BLaER1 treated with 17β-estradiol and CSF1 and Interleukin-3, amounts not matched to agents 10 nM and 100 nM (cell line): ENCODE results near the gene PIP5K1B.

Source experiments
- H3K27ac ChIP-seq, 11 experiments: shearing (Covaris generic); formaldehyde crosslinking; 2 replicates each; pipeline ENCODE4 v1.8.1; 2022
- H3K27me3 ChIP-seq, 11 experiments: shearing (Covaris generic); formaldehyde crosslinking; 2 replicates each; pipeline ENCODE4 v1.8.1; 2022
- H3K36me3 ChIP-seq, 11 experiments: shearing (Covaris generic); formaldehyde crosslinking; 2 replicates each; pipeline ENCODE4 v1.8.1; 2022
- H3K4me1 ChIP-seq, 10 experiments: shearing (Covaris generic); formaldehyde crosslinking; 2 replicates each; pipeline ENCODE4 v1.8.1; 2022
- H3K4me2 ChIP-seq, 11 experiments: shearing (Covaris generic); formaldehyde crosslinking; 2 replicates each; pipeline ENCODE4 v1.8.1; 2022
- H3K4me3 ChIP-seq, 10 experiments: shearing (Covaris generic); formaldehyde crosslinking; 2 replicates each; pipeline ENCODE4 v1.8.1; 2022
- H3K9ac ChIP-seq, 11 experiments: shearing (Covaris generic); formaldehyde crosslinking; 2 replicates each; pipeline ENCODE4 v1.8.1; 2022
- H3K9me3 ChIP-seq, 11 experiments: shearing (Covaris generic); formaldehyde crosslinking; replicated peaks in 1 of 11; 2 replicates each; pipeline ENCODE4 v1.8.1; 2022
- H4K20me1 ChIP-seq, 11 experiments: shearing (Covaris generic); formaldehyde crosslinking; 2 replicates each; pipeline ENCODE4 v1.8.1; 2022
- Cebpa-rat ChIP-seq, 11 experiments: shearing (Covaris generic); IDR thresholded peaks; 2 replicates each; pipeline ENCODE4 v1.8.1; 2022

The PIP5K1B gene

GRCh38 chr9:68705531-68706362 lies 707 bp downstream of the PIP5K1B start:
- Histone ChIP-seq H3K4me3 (peak overlapping the region; percentile 68 to 84 (median 77)), H3K9me3 (no peaks in the 10 kb centered on the region), H4K20me1 (no peaks in the 10 kb centered on the region), H3K27me3 (peaks cover 29 to 45% (median 36%) of the 10 kb centered on the region in 11 experiments; a peak in 20 of 22 replicates), H3K27ac (peak overlapping the region in 4 of 11 experiments; percentile 47 to 68 (median 62); a peak in 5 of 22 replicates), H3K36me3 (no peaks in the 10 kb centered on the region), H3K9ac (peak overlapping the region; percentile 55 to 80 (median 77); a peak in 21 of 22 replicates), H3K4me2 (peak overlapping the region; percentile 91 to 100 (median 99)), H3K4me1 (peaks cover 14 to 27% (median 22%) of the 10 kb centered on the region in 10 experiments)
- TF ChIP-seq Cebpa-rat (IDR thresholded peaks at IDR 0.05): no peak

- H3K4me2 ChIP-seq: peak overlapping the region; percentile 91 to 100 (median 99)
- no peaks in the 10 kb centered on the region for H3K9me3 ChIP-seq
- no peaks in the 10 kb centered on the region for H3K36me3 ChIP-seq
- peak overlapping the region; percentile 43 to 80 (median 68); a peak in 16 of 22 replicates for H3K9ac ChIP-seq
- H3K4me1 ChIP-seq: peaks cover 14 to 27% (median 22%) of the 10 kb centered on the region in 10 experiments
- no peak overlapping the region for H3K27ac ChIP-seq
- H4K20me1 ChIP-seq: no peaks in the 10 kb centered on the region
- no peak for TF ChIP-seq Cebpa-rat (IDR thresholded peaks at IDR 0.05)
- peak overlapping the region; percentile 68 to 84 (median 77) for H3K4me3 ChIP-seq
- H3K27me3 ChIP-seq: peaks cover 29 to 45% (median 36%) of the 10 kb centered on the region in 11 experiments; a peak in 20 of 22 replicates
Observed at GRCh38 chr9:68706363-68707201, 1.5 kb downstream of the PIP5K1B start.

GRCh38 chr9:68707801-68708488 lies 2.9 kb downstream of the PIP5K1B start:
- no peak overlapping the region for H3K27ac ChIP-seq
- H3K4me1 ChIP-seq: peaks cover 14 to 27% (median 22%) of the 10 kb centered on the region in 10 experiments
- peaks cover 29 to 45% (median 36%) of the 10 kb centered on the region in 11 experiments; a peak in 20 of 22 replicates for H3K27me3 ChIP-seq
- no peaks in the 10 kb centered on the region for H3K36me3 ChIP-seq
- H3K9me3 ChIP-seq: no peaks in the 10 kb centered on the region
- no peak overlapping the region for H3K9ac ChIP-seq
- H4K20me1 ChIP-seq: no peaks in the 10 kb centered on the region
- H3K4me2 ChIP-seq: no peak overlapping the region; a peak in 2 of 22 replicates
- TF ChIP-seq Cebpa-rat (IDR thresholded peaks at IDR 0.05): no peak
- H3K4me3 ChIP-seq: no peak overlapping the region

GRCh38 chr9:68708513-68708912 lies 3.5 kb downstream of the PIP5K1B start:
- Histone ChIP-seq H3K36me3 (no peaks in the 10 kb centered on the region), H4K20me1 (no peaks in the 10 kb centered on the region), H3K27ac (no peak overlapping the region), H3K9me3 (no peaks in the 10 kb centered on the region), H3K27me3 (peaks cover 27 to 41% (median 34%) of the 10 kb centered on the region in 11 experiments; a peak in 20 of 22 replicates), H3K4me2 (no peak overlapping the region), H3K9ac (no peak overlapping the region), H3K4me1 (peaks cover 14 to 27% (median 22%) of the 10 kb centered on the region in 10 experiments), H3K4me3 (no peak overlapping the region)
- no peak for TF ChIP-seq Cebpa-rat (IDR thresholded peaks at IDR 0.05)

GRCh38 chr9:68709291-68710110 lies 4.5 kb downstream of the PIP5K1B start:
- TF ChIP-seq Cebpa-rat (IDR thresholded peaks at IDR 0.05): no peak
- peaks cover 11 to 23% (median 17%) of the 10 kb centered on the region in 10 experiments for H3K4me1 ChIP-seq
- no peak overlapping the region for H3K9ac ChIP-seq
- no peak overlapping the region for H3K4me2 ChIP-seq
- H3K27me3 ChIP-seq: peaks cover 17 to 31% (median 24%) of the 10 kb centered on the region in 11 experiments; a peak in 20 of 22 replicates
- no peak overlapping the region for H3K27ac ChIP-seq
- no peaks in the 10 kb centered on the region for H3K9me3 ChIP-seq
- no peaks in the 10 kb centered on the region for H4K20me1 ChIP-seq
- H3K4me3 ChIP-seq: no peak overlapping the region
- no peaks in the 10 kb centered on the region for H3K36me3 ChIP-seq

- H3K27me3 ChIP-seq: peaks cover 15 to 26% (median 21%) of the 10 kb centered on the region in 11 experiments; a peak in 20 of 22 replicates
- H3K36me3 ChIP-seq: no peaks in the 10 kb centered on the region
- H3K9ac ChIP-seq: no peak overlapping the region
- no peak overlapping the region for H3K4me2 ChIP-seq
- no peaks in the 10 kb centered on the region for H3K9me3 ChIP-seq
- no peak for TF ChIP-seq Cebpa-rat (IDR thresholded peaks at IDR 0.05)
- no peak overlapping the region for H3K4me3 ChIP-seq
- no peak overlapping the region for H3K27ac ChIP-seq
- H3K4me1 ChIP-seq: peaks cover 11 to 25% (median 19%) of the 10 kb centered on the region in 10 experiments; a peak in 16 of 20 replicates
- no peaks in the 10 kb centered on the region for H4K20me1 ChIP-seq
Observed at GRCh38 chr9:68710111-68710471, 5.1 kb downstream of the PIP5K1B start.

- Histone ChIP-seq H3K27me3 (peaks cover 12 to 20% (median 16%) of the 10 kb centered on the region in 11 experiments; a peak in 20 of 22 replicates), H3K36me3 (no peaks in the 10 kb centered on the region)
- TF ChIP-seq Cebpa-rat (IDR thresholded peaks at IDR 0.05): no peak
Observed at GRCh38 chr9:68711281-68711680, 6.2 kb downstream of the PIP5K1B start.

GRCh38 chr9:68711932-68712331 lies 6.9 kb downstream of the PIP5K1B start:
- peaks cover 6 to 14% (median 9%) of the 10 kb centered on the region in 11 experiments; a peak in 20 of 22 replicates for H3K27me3 ChIP-seq
- H3K36me3 ChIP-seq: no peaks in the 10 kb centered on the region

More at GRCh38 chr9:68711281-68711680, 6.2 kb downstream of the PIP5K1B start:
- Histone ChIP-seq H3K27ac (no peak overlapping the region), H3K9ac (no peak overlapping the region), H3K9me3 (no peaks in the 10 kb centered on the region), H4K20me1 (no peaks in the 10 kb centered on the region), H3K4me1 (peaks cover 7 to 24% (median 17%) of the 10 kb centered on the region in 10 experiments; a peak in 16 of 20 replicates), H3K4me3 (no peak overlapping the region), H3K4me2 (no peak overlapping the region)

More at GRCh38 chr9:68711932-68712331, 6.9 kb downstream of the PIP5K1B start:
- Histone ChIP-seq H3K9me3 (no peaks in the 10 kb centered on the region), H3K4me1 (peaks cover under 1 to 17% (median 10%) of the 10 kb centered on the region in 10 experiments; a peak in 13 of 20 replicates), H4K20me1 (no peaks in the 10 kb centered on the region), H3K27ac (no peak overlapping the region), H3K9ac (no peak overlapping the region), H3K4me2 (no peak overlapping the region), H3K4me3 (no peak overlapping the region)
- TF ChIP-seq Cebpa-rat (IDR thresholded peaks at IDR 0.05): no peak
